Muscle of back (tissue), 13 donors: ENCODE data around the gene FOXL1. TPM values are rescaled to one million over a fixed set of nuclear protein-coding genes. Genes with fewer than 3 reads are reported as not detected.
A peak's percentile ranks its signal among the peaks of the same experiment; 100 is the strongest.

Experiments used
- DNase-seq, 3 donors: peaks; one replicate each; pipeline versions ENCODE4 v3.0.0 to v3.0.0-alpha.2; 2013
- long read RNA-seq, 9 donors: transcript quantifications; one replicate each; lab custom pipeline, GENCODE V29; 2026
- polyA plus RNA-seq, 10 donors: library from polyadenylated mRNA; unstranded; fragments of 120-200 nt; gene quantifications; one replicate each; pipeline ENCODE4 v1.2.1, GENCODE V29; 2013; ENCODE audit not compliant: insufficient read length in 10 of 10

FOXL1 gene
- polyA plus RNA-seq, result under 1 TPM; 0.18 to 0.63 (median 0.33) TPM
- long read RNA-seq, donor 1, result 0 reads
- long read RNA-seq, donor 2, result 0 reads
- long read RNA-seq, donor 3, result 0 reads
- long read RNA-seq, donor 4, result 0 reads
- long read RNA-seq, donor 5, partial matches to known transcripts, result 0 of 1 reads
- long read RNA-seq, donor 5, other reads (novel, unspliced or antisense), result 0 of 1 reads
- long read RNA-seq, donor 6, partial matches to known transcripts, result 0 of 1 reads
- long read RNA-seq, donor 6, other reads (novel, unspliced or antisense), result 0 of 1 reads
- long read RNA-seq, donor 7, result 0 reads
- long read RNA-seq, donor 8, result 0 reads
- long read RNA-seq, donor 9, result 0 reads

DNA sequence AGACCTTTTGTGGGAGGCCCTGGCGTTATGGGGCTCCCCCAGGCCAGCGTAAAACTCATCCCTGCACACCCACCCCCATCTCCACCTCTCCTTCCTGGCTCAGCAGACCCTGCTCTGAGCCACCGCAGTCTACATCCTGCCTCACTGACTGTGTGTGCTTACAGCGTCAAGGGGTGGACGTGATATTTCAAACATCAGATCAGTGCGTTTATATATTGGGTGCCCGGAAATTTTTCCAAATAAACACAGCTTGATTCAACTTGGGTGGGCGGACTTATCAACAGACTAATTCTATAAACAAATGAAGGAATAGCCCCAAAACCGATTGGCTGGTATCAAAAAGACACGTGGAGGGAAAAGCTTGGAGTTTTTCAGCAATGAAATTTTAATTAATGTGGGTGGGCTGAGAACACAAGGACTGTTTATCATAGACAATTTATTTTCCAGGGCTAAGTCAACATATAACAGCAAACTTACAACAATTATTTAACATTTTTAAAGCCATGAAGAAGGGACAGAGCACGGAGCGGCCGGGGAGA lies at the start of gene FOXL1:
FOXL1 (plus strand) TSS at position 489 of the 539 bp plus-strand sequence. CDS start 175 bp downstream, outside the sequence.
- peak in 1 of 3 donors; percentile 68 for DNase-seq

DNA sequence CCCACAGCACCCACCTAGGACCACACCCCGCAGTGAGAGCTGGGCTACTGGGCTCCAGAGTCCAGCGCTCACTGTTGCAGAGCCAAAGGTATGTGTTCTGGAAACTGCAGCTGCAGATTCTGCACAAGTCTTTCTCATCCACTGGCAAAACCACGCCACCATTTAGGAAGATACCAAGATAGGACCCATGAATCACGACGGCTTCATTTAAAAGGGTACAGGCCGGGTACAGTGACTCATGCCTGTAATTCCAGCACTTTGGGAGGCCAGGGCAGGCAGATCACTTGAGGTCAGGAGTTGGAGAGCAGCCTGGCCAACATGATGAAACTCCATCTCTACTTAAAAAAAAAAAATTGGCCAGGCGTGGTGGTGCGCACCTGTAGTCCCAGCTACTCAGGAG lies 49.2 kb upstream of the FOXL1 start:
- no peak for DNase-seq

DNA sequence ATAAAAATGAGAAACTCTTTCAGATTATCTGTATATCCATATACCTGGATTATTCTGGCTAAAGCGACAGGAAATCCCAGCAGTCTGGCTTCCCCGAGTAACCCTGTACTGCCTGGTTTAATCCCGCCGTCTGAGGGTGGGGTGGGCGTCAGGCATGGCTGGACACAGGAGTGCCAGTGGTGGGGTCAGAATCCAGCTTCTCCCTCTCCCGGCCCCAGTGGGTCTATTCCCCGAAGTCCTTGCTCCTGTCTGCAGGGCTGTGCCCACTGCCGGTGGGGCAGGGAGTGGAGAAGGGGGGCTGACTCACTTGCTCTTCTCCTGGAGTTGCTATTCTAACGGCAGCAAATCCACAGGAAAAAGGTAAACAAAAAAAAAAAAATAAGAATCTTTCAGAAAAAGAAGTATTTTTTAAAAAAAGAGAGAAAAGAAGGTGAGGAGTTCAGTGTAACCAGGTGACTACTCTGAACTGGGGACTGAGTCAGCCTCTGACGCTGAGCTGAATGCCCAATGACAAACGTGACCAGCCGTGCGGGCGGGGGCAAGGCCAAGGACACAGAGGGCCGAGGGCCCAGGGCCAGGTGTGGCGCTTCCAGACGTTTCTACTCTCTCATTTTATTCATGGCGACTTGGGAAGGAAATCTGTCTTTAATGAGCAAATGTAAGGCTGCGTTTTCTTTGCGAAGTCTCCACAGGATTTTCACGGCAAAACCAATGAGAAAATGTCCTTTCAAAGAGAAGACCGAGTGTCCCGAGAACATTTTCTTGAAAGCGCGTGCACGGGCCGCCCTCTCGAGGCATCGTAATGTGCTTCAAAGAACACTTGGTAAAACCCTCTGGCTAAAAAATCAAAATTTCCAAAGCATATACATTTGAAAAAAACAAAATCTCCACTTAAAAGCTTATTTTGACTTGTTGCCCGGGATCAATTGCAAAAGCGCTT lies 47.8 kb upstream of the FOXL1 start:
- DNase-seq, result no peak

DNA sequence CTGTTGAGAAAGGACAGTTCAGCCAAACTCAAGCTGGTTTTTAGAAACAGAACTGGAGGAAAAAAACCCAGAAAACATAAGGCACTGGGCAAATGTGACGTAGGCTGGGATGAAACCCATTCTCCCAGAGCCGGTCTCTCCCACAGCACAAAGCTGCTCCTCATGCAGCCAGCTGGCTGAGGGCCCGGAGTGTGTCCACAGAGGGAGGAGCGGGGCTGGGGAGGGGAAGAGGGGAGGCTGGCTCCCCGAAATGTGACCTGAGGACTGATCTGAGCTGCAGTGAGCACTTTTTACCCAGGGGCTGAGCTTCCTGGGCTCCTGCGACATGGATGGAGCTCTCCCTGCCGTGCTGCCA lies 47.2 kb upstream of the FOXL1 start:
- peak in 2 of 3 donors; percentile 70 to 78 for DNase-seq

DNA sequence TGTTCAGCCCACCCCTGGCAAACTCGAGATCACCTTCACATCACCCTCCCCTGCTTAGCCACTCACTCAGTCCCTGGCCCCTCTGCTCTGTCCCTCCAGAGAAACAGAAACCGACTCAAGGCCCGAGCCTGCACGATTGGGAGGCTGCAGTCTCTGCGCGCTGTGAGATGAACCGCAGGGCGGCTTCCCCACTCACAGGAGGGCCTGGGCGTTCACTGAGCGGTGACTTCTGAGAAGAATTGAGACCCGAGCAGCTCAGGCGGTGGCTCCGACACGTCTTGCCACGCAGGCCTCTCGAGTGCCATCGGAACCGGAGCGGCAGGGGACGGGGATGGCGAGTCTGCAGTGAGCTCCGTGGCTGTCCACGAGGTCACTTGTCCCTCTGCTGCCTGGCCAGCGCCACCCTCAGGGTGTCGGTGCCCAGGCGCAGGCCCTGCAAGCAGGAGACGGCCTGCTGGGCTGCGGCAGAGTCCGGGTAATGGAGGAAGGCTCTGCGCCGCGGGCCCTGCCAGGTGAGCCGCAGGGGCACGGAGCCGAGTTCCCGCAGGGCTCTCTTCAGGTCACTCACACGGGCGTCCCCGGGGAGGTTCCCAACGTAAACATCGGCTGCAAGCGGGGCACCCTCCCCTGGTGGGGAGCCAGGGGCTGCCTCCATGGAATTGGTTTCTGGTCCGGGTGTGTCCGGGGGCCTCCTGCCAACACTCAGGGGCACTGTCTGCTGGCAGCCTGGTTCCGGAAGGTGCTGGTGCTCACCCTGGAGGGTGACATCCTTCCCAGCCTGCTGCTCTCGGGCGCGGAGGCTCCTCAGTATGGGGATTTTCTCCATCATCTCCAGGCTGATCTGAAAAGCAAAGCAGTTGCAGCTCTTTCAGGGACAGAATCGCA lies 46.5 kb upstream of the FOXL1 start:
- no peak for DNase-seq

DNA sequence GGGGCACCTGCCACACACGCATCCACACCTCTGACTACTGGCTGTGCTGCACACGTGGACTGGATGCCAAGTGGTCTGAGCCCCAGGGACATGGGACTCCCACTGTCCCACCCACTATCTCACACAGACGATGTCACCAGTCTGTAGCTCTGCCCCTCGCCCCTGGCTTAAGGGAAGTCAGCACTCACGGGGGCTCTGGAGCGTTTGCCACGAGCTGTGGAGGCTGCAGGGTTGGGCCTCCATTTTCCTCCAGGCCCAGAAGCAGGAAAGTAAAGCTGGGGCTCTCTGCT lies 45.9 kb upstream of the FOXL1 start:
- DNase-seq, result no peak

DNA sequence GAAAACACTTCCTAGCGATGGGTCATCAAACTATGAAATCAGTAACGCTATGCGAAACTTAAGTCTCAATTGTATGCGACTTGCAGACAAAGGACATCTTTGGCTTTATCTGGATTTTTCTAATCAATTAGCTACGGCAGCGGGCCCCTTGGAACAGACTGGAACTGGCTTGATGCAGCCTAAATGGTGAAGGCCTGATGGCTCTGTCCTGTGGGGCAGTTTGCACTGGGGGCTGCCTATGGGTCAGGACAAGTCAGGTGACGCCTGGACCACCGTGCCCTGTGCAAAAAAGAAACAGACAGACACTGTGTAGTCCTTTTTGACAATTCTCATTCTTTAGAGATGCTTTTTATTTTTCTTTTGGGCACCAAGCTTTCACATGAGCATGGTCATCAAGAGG lies 45.3 kb upstream of the FOXL1 start:
- no peak for DNase-seq

DNA sequence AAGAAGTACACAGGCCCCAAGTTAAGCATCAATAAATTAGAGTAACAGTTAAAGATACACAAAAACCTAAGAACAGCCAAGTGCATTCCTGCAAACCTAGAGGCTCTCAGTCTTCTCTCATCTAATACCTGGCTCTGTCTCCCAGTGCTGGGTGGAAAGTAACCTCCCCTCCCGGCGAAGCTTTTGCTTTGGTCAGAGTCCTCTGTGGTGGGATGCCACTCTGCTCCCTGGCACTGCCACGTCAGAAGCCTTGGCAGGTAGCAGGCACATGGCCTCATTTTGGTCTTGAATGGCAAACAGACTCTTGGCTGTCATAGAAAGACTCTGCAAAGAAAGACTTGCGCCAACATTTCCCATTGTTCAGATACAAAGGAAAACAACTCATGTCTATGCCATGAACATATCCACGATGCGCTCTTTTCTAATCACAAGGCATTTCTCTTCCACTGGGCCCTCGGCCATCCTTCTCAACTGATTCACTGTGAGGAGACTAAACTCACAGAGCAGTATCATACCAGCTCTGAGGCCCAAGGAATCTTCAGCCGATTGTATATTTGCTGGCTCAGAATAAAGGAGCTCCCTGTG lies 44.5 kb upstream of the FOXL1 start:
- no peak for DNase-seq

DNA sequence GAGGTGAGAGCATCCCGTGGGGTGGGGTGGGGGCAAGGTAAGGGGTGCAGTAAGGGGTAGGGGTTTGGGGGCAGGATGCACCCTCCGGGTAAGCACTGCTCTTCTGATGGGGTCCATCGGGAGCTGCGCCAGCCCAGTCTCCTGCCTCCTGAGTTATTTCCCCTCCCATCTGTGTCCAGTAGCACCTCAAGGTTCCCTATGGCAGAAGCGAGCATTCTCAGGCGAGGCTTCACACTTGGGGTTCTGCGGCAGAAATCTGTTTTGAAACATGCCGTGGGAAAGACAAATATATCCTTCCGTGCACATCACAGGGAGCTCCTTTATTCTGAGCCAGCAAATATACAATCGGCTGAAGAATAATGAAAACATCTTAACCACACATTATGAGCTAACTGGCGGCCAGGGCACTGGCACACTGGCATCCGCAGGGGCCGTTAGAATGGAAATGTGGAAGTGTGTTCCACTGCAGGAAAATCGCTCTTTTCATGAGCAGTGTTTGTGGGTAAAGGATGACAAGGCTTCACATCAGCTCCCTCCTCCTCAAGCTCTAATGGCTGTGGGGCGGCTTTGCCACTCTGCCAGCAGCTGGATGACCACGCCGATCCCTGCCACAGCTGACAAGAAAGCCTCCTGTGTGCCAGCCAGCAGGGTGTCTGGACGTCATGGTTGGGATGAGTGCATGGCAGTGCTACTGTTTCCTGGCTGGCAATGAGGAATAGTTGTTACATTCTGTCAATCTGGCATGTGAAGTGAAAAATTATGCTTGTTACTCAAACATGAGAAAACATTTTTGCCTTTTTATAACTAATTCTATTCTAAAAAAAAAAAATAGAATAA lies 43.4 kb upstream of the FOXL1 start:
- DNase-seq, result no peak

DNA sequence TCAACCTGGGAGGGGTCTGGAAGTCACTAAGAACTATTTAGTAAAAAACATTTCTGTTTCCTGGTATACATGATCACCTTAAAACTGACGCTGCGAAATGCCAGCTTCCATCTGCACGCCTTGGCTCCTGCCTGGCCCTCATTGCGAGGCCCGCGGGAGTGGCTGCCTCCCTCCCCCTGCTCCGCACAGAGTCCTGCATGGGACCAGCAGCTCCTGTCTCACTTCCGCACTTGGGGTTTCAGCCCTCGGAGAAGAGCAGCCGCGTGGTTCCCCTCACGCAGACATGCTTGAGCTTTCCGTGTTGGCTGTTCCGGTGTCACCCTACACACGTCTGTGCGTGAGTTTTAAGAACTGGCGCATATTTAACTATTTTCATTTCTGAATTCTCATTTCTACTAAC lies 41.7 kb upstream of the FOXL1 start:
- no peak for DNase-seq

DNA sequence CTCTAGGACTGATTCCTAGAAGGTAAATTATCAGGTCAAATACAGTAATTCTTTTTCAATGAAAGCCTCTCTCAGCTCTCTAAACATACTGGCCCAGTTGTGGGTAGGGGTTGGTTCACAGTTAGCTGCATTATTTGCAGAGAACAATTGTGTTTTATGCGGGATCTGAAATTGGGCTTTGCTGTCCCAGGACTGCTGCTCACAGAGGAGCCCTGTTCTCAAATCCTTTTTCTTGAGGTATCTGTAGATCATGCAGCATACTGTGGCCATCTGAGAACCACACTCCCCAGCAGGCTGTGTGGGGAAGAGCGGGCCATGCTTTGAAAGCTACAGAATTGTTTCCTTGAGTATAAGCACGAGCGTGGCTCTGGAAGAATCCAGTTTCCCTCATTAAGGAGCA lies 40.9 kb upstream of the FOXL1 start:
- no peak for DNase-seq

DNA sequence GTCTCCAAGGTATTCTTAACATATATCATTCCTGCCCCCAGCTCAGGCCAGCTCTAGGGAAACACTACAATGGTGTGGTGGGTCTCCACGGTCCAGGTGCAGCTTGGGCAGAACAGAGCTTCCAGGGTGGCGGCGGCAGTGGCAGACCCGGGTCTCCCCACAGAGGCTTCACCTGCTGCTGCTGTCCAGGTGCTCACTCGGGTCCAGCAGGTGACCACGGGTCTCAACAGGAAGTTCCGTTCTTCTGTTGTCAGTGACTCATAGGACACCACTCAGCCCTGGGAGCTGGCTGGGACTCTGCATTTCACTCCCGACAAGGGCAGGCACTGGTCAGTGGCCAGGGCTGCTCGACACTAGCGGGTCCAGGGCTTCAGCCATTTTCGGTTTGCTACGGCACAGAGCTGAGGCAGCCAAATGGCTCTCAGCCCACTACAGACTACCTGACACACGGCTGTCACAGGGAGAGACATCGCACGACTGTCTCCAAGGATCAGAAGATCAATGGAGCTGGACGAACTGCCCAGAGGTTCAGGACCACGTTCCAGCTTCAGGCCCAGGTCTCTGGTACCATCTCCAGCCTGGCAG lies 40.1 kb upstream of the FOXL1 start:
- no peak for DNase-seq

DNA sequence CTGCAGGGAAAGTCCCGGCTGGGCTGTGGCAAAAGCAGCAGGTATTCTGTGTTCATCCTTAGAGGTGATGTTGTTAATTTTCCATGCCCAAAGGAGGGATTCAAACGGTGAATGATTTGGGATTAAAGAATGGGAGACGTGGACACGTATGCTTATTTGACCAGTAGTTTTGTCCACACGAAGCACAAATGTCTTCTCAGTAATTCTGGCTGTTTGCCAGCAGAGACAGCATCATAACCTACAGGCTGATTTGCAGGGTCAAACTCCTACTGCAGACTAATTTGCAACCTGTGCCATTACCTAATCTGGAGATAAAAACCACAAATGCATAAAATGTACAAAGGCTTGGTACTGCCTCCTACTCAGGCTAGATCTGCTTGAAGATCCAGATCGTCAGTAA lies 37.5 kb upstream of the FOXL1 start:
- DNase-seq, result no peak

DNA sequence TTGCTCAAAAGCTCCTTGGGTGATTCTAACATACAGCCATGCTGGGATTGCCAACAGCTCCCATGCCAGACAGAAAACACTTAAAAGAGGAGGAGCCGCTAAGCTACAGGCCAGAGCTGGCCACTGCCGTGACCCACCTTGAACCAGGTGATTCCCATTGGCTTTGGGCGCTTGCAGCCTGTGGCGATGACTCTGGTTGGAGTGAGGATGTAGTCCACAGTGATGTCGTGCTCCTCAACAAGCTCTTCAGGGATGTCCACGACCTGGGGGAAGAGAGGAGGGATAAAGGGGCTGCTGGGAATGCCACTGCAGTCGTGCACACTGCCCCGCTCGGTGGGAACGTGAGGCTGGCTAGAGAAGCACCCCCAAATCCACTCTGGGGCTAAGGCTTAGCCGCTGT lies 36.8 kb upstream of the FOXL1 start:
- DNase-seq, result no peak

DNA sequence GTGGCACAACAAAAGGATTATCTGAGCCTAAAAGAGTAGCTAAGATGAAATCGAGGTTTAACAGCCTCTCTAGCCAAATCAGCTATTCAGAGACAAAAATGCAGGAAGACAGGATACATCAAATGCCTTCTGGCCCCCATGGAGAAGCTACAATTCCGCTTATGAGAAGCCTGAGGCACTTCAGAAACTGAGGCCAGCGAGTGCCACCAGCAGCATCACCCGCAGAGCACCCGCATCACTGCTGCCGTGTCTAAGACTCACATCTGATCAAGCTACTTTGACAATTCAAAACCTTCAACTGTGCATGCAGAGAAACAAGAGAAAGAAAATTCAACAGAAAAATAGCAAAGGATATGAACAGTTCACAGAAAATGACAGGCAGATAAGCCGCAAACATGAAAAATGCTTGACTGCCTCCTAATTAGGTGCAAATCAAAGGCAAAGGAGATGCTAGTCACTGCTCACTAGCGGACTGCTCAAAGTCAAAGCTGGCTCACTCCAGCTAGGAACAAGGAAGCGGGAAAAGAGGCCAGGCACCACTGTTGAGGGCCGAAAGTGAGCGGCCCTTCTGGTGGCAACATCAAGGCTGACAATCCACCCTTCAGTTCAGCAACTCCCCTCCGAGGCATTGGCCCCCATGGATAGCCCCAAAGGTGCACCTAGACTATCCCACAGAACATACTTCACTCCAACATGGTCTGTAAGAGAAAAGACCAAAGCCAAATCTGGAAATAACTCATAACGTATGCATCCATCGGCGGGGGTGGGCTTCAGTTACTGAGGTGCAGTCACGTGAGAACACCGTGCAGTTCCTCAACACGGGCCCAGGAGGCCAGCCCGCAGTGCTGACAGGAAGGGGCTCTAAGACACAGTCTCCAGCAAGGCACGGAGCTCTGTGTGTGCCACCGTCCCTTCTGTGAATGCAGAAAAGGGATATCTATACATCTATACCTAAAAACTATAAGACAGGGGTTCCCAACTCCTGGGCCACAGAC lies 35.3 kb upstream of the FOXL1 start:
- DNase-seq, result no peak

DNA sequence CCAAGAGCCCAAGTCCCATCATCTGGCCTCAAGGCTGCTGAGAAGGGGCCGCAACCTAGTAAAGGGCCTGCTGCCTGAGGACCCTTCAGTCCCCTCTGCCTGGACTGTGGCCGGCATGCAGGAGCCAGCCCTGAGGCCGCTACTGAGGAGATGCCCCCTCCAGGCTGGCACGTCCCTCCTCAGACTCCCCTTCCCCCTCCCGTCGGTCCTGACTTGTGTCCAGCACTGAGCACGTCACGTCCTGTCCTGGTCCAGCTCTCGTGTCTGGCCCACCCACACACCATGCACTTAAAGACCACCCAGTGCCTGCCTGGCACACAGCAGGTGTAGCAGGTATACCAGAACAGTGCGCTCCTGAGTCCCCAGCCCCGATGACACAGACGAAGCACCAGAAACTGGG lies 32.9 kb upstream of the FOXL1 start:
- DNase-seq, result no peak

DNA sequence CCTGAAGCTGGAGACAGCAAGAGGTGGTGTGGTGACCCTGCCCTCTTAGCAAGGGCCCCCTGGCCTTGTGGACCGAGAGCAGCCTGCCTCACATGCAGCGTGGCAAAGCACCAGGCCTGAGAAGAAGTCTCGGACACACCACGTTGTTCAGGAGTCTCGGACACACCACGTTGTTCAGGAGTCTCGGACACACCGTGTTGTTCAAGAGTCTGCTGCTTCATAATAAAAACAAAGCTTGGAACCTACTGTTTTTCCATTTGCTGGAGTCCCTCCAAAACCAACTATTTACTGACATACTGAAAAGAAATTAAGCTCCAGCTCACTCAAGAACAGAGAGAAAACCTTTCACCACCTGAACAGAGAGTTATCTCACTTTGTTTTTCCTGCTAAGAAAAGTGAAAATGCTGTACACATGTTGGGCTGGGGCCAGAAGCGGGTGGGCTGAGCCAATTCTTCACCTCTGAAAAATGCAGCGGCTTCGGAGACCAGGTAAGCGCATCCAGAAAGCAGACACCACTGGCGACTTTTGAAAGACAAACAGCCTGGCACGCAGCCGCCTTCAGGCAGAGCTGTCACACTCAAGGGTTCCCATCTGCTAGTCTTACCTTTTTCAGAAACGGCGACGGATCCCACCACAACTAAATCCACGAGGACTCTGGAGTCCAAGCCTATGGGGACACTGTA lies 32.3 kb upstream of the FOXL1 start:
- DNase-seq, result peak in 1 of 3 donors; percentile 26

DNA sequence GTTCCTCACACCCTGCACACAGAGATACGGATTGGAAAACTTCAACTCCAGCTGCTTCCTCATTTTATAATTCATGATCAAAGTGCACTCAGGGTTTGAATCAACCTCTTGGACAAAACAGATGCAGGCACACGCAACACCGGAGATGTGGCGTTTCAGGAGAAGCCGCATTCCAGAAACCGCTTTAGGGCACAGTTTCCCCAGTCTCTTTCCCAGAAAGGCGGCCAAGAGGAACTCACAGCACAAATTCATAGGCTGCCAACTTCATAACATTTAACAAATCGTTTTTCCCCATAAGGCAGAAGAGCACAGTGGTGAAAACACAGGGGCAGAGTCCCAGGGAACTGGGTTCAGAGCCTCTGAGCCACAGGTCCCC lies 31.7 kb upstream of the FOXL1 start:
- DNase-seq, result no peak
